CD14-positive monocyte (primary cell): Measurements from ENCODE around the gene TATDN2. TPM values are rescaled to one million over a fixed set of nuclear protein-coding genes. Genes with fewer than 3 reads are reported as not detected.

Experiments
- DNase-seq, 3 donors: peaks; one replicate each; pipeline ENCODE4 v3.0.0-alpha.2; 2011 to 2022
- H2AFZ ChIP-seq: 2 replicates; pipeline ENCODE4 v1.6.0; 2012; ENCODE audit warnings: mild to moderate bottlenecking, low read depth, low read length, inconsistent platforms; ENCODE audit not compliant: insufficient read depth, poor library complexity, severe bottlenecking
- H3K27ac ChIP-seq, 2 donors: 1 replicate in 1 of 2; 2 replicates in 1 of 2; pipeline ENCODE4 v1.5.1; 2012 to 2013; ENCODE audit warnings: low read length in 2 of 2, control low read depth in 1 of 2, inconsistent platforms in 1 of 2, low read depth in 1 of 2, mild to moderate bottlenecking in 1 of 2
- H3K27me3 ChIP-seq, 2 donors: one replicate each; pipeline versions ENCODE4 v1.6.0 to v1.6.1; 2011 to 2013; ENCODE audit warnings: low read length in 2 of 2; ENCODE audit not compliant: control insufficient read depth in 2 of 2, insufficient read depth in 2 of 2
- H3K36me3 ChIP-seq, 2 donors: replicated peaks in 1 of 2; 1 replicate in 1 of 2; 2 replicates in 1 of 2; pipeline versions ENCODE4 v1.5.1 to v1.6.1; 2012 to 2013; ENCODE audit warnings: low read length in 2 of 2, control low read depth in 1 of 2, inconsistent platforms in 1 of 2, mild to moderate bottlenecking in 1 of 2; ENCODE audit not compliant: insufficient read depth in 2 of 2, control insufficient read depth in 1 of 2
- H3K4me1 ChIP-seq, 2 donors: 1 replicate in 1 of 2; 2 replicates in 1 of 2; pipeline versions ENCODE4 v1.5.1 to v1.6.1; 2012 to 2013; ENCODE audit warnings: low read length in 2 of 2, control low read depth in 1 of 2, inconsistent platforms in 1 of 2, mild to moderate bottlenecking in 1 of 2, moderate library complexity in 1 of 2; ENCODE audit not compliant: insufficient read depth in 2 of 2, control insufficient read depth in 1 of 2
- H3K4me2 ChIP-seq: replicated peaks from 2 replicates; pipeline ENCODE3; 2012; ENCODE audit warnings: low read length, moderate library complexity, mild to moderate bottlenecking; ENCODE audit not compliant: poor library complexity, severe bottlenecking; ENCODE audit errors: extremely low read depth
- H3K4me3 ChIP-seq, 3 experiments: fragments of 200-600 bp in 1 of 3; sonication (generic) in 1 of 3; replicated peaks in 1 of 3; 1 replicate in 2 of 3; 2 replicates in 1 of 3; pipeline ENCODE4 v1.5.1; 2011 to 2013; ENCODE audit warnings: low read length in 3 of 3, mild to moderate bottlenecking in 3 of 3, control low read depth in 2 of 3, low read depth in 2 of 3, inconsistent platforms in 1 of 3, moderate library complexity in 1 of 3
- H3K79me2 ChIP-seq: 2 replicates; pipeline ENCODE4 v1.6.0; 2012; ENCODE audit warnings: mild to moderate bottlenecking, control low read depth, inconsistent platforms, low read length, moderate library complexity; ENCODE audit not compliant: insufficient read depth
- H3K9ac ChIP-seq: 2 replicates; pipeline ENCODE4 v1.6.0; 2017; ENCODE audit warnings: low read length, mild to moderate bottlenecking; ENCODE audit not compliant: insufficient read depth, poor library complexity, severe bottlenecking
- H3K9me3 ChIP-seq, 2 donors: replicated peaks in 1 of 2; 1 replicate in 1 of 2; 2 replicates in 1 of 2; pipeline versions ENCODE4 v1.5.1 to v1.6.1; 2012 to 2013; ENCODE audit warnings: low read length in 2 of 2, control low read depth in 1 of 2; ENCODE audit not compliant: control insufficient read depth in 1 of 2, insufficient read depth in 1 of 2
- H4K20me1 ChIP-seq: 2 replicates; pipeline ENCODE4 v1.6.0; 2012; ENCODE audit warnings: mild to moderate bottlenecking, low read length, control low read depth, moderate library complexity; ENCODE audit not compliant: insufficient read depth
- H3K27ac Mint-ChIP-seq, 7 donors: one replicate each; pipeline ENCODE4 v1.8.0; 2020; ENCODE audit warnings: mild to moderate bottlenecking in 7 of 7, mixed read lengths in 7 of 7, moderate library complexity in 6 of 7, inconsistent platforms in 2 of 7
- H3K27me3 Mint-ChIP-seq, 3 donors: one replicate each; pipeline ENCODE4 v1.8.0; 2021 to 2022; ENCODE audit warnings: low read depth in 3 of 3, mild to moderate bottlenecking in 3 of 3, mixed read lengths in 3 of 3, moderate library complexity in 3 of 3, inconsistent platforms in 1 of 3
- H3K36me3 Mint-ChIP-seq, 2 donors: one replicate each; pipeline ENCODE4 v1.8.0; 2020; ENCODE audit warnings: mixed read lengths in 2 of 2, inconsistent platforms in 1 of 2, mild to moderate bottlenecking in 1 of 2
- H3K4me1 Mint-ChIP-seq: one replicate; pipeline ENCODE4 v1.8.0; 2020; ENCODE audit warnings: mild to moderate bottlenecking, mixed read lengths
- H3K4me3 Mint-ChIP-seq, 2 donors: one replicate each; pipeline ENCODE4 v1.8.0; 2020; ENCODE audit warnings: mild to moderate bottlenecking in 2 of 2, mixed read lengths in 2 of 2, moderate library complexity in 1 of 2
- H3K9me3 Mint-ChIP-seq, 7 donors: one replicate each; pipeline ENCODE4 v1.8.0; 2020 to 2022; ENCODE audit warnings: mixed read lengths in 7 of 7, mild to moderate bottlenecking in 6 of 7, moderate library complexity in 6 of 7, inconsistent platforms in 2 of 7
- WGBS: methylation state at CpG from one replicate; pipeline ENCODE4 v1.1.5; 2013; ENCODE audit warnings: missing lambda C conversion rate; ENCODE audit not compliant: insufficient coverage; 5-methylcytosine and 5-hydroxymethylcytosine counted together
- intact Hi-C, 2 donors: fragments of 100-400 bp; cut with micrococcal nuclease; formaldehyde crosslinking; loops; one replicate each; pipeline versions ENCODE4 v1.15.0 to v1.15.1; 2023
- polyA plus RNA-seq, 3 donors: library from polyadenylated mRNA; depleted of rRNA in 1 of 3; unstranded in 2 of 3; stranded (reverse) in 1 of 3; fragments of 300-500 nt in 2 of 3; fragments of >200 nt in 1 of 3; fragmentation: Illumina TruSeq in 2 of 3; gene quantifications; 1 replicate in 2 of 3; 2 replicates in 1 of 3; pipeline ENCODE4 v1.2.3, GENCODE V29; 2012 to 2021
- TF ChIP-seq, protein P1 (sequence below): fragments of 200-600 bp; IDR thresholded peaks from one replicate; pipeline ENCODE4 v1.8.0; 2022; ENCODE audit warnings: antibody characterized with exemption, mild to moderate bottlenecking

Gene TATDN2
- polyA plus RNA-seq, 3 donors = 6.0 to 27.1 (median 6.0) TPM

DNA sequence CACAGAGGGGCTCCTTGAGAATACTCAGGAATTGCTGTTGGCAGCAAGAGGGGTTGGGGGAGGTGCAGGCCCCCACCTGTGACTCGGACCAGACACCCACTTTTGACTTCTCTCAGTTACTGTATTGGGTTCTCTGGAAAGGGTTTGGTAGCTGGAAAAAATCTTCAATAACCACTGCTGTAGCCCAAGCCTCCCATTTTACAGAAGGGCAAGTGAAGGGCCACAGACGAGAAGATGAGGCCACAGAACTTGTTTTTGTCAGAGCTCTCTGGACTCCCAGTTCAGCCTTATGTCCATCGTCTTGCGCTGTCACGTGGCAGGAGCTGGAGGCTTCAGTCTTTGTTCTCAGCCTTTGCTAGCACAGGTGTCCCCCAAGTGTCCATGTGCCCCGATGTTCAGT, 12.7 kb upstream of the TATDN2 start:
- H4K20me1 ChIP-seq = no peaks in the 10 kb centered on the region
- Mint-ChIP-seq H3K27ac (no peak overlapping the region), H3K27me3 (peaks cover 0 to 2% (median 0%) of the 10 kb centered on the region in 3 donors), H3K9me3 (peaks cover 0 to 5% (median 0%) of the 10 kb centered on the region in 7 donors), H3K4me3 (no peak overlapping the region), H3K36me3 (peaks cover 33 to 36% of the 10 kb centered on the region in 2 donors), H3K4me1 (peaks cover 20% of the 10 kb centered on the region)
- DNase-seq = no peak
- no peaks in the 10 kb centered on the region for H3K27me3 ChIP-seq
- peaks cover 0 to 22% of the 10 kb centered on the region in 2 donors for H3K36me3 ChIP-seq
- no peaks in the 10 kb centered on the region for H3K79me2 ChIP-seq
- no peak overlapping the region for H3K9ac ChIP-seq
- no peaks in the 10 kb centered on the region for H3K9me3 ChIP-seq
- H3K27ac ChIP-seq = no peak overlapping the region
- no peak overlapping the region for H3K4me3 ChIP-seq
- intact Hi-C loops = no loop called here
- WGBS = 95% methylated on average over 5 of the region's 6 CpGs
- TF ChIP-seq, protein P1, sequence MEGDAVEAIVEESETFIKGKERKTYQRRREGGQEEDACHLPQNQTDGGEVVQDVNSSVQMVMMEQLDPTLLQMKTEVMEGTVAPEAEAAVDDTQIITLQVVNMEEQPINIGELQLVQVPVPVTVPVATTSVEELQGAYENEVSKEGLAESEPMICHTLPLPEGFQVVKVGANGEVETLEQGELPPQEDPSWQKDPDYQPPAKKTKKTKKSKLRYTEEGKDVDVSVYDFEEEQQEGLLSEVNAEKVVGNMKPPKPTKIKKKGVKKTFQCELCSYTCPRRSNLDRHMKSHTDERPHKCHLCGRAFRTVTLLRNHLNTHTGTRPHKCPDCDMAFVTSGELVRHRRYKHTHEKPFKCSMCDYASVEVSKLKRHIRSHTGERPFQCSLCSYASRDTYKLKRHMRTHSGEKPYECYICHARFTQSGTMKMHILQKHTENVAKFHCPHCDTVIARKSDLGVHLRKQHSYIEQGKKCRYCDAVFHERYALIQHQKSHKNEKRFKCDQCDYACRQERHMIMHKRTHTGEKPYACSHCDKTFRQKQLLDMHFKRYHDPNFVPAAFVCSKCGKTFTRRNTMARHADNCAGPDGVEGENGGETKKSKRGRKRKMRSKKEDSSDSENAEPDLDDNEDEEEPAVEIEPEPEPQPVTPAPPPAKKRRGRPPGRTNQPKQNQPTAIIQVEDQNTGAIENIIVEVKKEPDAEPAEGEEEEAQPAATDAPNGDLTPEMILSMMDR = no peak
- H3K4me1 ChIP-seq = peaks cover 20 to 30% of the 10 kb centered on the region in 2 donors
- no peak overlapping the region for H2AFZ ChIP-seq
- no peak overlapping the region for H3K4me2 ChIP-seq

DNA sequence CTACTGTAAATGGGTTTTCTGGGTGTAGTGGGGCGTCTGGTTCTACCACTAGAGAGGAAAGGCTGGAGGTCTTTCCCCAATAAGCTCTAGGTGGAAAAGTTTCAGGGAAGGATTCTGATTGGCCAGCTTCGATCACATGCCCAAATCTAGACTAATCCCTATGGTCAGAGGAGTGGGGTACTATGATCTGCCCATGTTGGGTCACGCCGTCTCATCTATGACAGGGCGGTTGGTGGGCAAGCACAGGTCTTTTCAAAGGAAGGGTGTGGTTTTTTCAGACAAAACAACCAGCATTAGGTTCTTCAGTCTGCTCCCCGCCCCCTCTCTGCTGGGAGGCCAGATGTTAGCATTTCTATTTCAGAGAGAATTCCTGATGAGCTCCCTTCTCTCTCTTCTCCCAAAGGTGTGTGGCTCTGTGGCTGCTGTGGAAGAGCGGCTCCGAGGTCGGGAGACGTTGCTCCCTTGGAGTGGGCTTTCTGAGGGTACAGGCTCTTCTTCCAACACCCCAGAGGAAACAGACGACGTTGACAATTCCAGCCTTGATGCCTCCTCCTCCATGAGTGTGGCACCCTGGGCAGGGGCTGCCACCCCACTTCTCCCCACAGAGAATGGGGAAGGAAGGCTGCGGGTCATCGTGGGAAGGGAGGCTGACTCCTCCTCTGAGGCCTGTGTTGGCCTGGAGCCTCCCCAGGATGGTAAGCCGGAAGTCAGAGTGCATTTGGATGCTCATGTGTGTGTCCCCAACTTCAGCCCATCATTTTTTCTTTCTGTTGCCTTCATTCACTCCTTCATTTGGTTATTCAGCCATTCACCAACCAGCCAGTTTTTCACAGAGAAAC, 9.7 kb upstream of the TATDN2 start:
- Histone ChIP-seq H3K4me1 (peaks cover 4 to 14% of the 10 kb centered on the region in 2 donors), H3K4me3 (no peak overlapping the region), H3K27ac (no peak overlapping the region), H3K9me3 (no peaks in the 10 kb centered on the region), H2AFZ (peak overlapping the region; percentile 64), H3K9ac (no peak overlapping the region), H3K79me2 (no peaks in the 10 kb centered on the region), H4K20me1 (no peaks in the 10 kb centered on the region), H3K4me2 (no peak overlapping the region), H3K36me3 (peaks cover 0 to 22% of the 10 kb centered on the region in 2 donors), H3K27me3 (no peaks in the 10 kb centered on the region)
- TF ChIP-seq, protein P1 = no peak
- intact Hi-C loops = no loop called here
- peaks cover 2 to 4% (median 2%) of the 10 kb centered on the region in 3 donors for H3K27me3 Mint-ChIP-seq
- peaks cover 37 to 43% of the 10 kb centered on the region in 2 donors for H3K36me3 Mint-ChIP-seq
- H3K4me3 Mint-ChIP-seq = no peak overlapping the region
- H3K27ac Mint-ChIP-seq = peak overlapping the region in 6 of 7 donors; percentile 15 to 83 (median 53)
- H3K4me1 Mint-ChIP-seq = peaks cover 23% of the 10 kb centered on the region
- H3K9me3 Mint-ChIP-seq = peaks cover 0 to 5% (median 0%) of the 10 kb centered on the region in 7 donors
- WGBS = 70% methylated on average over 2 of the region's 15 CpGs
- DNase-seq = peak in 1 of 3 donors; percentile 33
